GM18907 (cell line): ENCODE results near the gene DDX19B.
"Not testable (repeated sequence)": the region's sequence is repeated elsewhere in the genome, so short reads cannot be mapped to it uniquely, and the experiment has no call there.

ENCODE experiments used
- ATAC-seq: cut with Tn5 transposase; IDR thresholded peaks from one replicate; pipeline ENCODE4 v1.9.1; 2021; ENCODE audit warnings: mild to moderate bottlenecking, moderate library complexity; ENCODE audit not compliant: unreplicated experiment

The DDX19B gene

GRCh38 chr16:70287304-70287971 is 11.5 kb upstream of the DDX19B start:
- ATAC-seq = not testable (repeated sequence)

GRCh38 chr16:70289229-70290094 is 9.5 kb upstream of the DDX19B start, which contains the start of gene AARS1:
Gene AARS1, minus strand, starts transcription at chr16:70289506. Its CDS starts 6,743 bp downstream, at chr16:70282763.
- peak; percentile 97 for ATAC-seq

GRCh38 chr16:70290949-70291519 is 8.0 kb upstream of the DDX19B start:
- no peak for ATAC-seq

GRCh38 chr16:70292148-70292547 is 6.8 kb upstream of the DDX19B start:
- ATAC-seq = not testable (repeated sequence)

- ATAC-seq = no peak
Measured at GRCh38 chr16:70294385-70295025, 4.5 kb upstream of the DDX19B start.

GRCh38 chr16:70295634-70296033 is 3.4 kb upstream of the DDX19B start:
- no peak for ATAC-seq

- ATAC-seq = no peak
Measured at GRCh38 chr16:70301121-70301520, 2.1 kb downstream of the DDX19B start.

GRCh38 chr16:70302745-70303144 is 3.8 kb downstream of the DDX19B start:
- no peak for ATAC-seq

- no peak for ATAC-seq
Measured at GRCh38 chr16:70304892-70305448, 6.0 kb downstream of the DDX19B start.

GRCh38 chr16:70306880-70307279 is 7.9 kb downstream of the DDX19B start:
- no peak for ATAC-seq

GRCh38 chr16:70307726-70308125 is 8.7 kb downstream of the DDX19B start:
- ATAC-seq = not testable (repeated sequence)

- ATAC-seq = no peak
Measured at GRCh38 chr16:70320121-70320520, 21.1 kb downstream of the DDX19B start.

- no peak for ATAC-seq
Measured at GRCh38 chr16:70324998-70325747, 26.2 kb downstream of the DDX19B start.

GRCh38 chr16:70331091-70331490 is 32.1 kb downstream of the DDX19B start:
- no peak for ATAC-seq

- no peak for ATAC-seq
Measured at GRCh38 chr16:70331588-70332358, 32.8 kb downstream of the DDX19B start.

- not testable (repeated sequence) for ATAC-seq
Measured at GRCh38 chr16:70332728-70333127, 33.7 kb downstream of the DDX19B start.

- ATAC-seq = no peak
Measured at GRCh38 chr16:70337814-70338213, 38.8 kb downstream of the DDX19B start.

GRCh38 chr16:70341600-70341999 is 42.6 kb downstream of the DDX19B start:
- no peak for ATAC-seq

GRCh38 chr16:70342016-70342415 is 43.0 kb downstream of the DDX19B start:
- no peak for ATAC-seq
